Coronary artery (tissue), 2 donors: ENCODE results near the gene DPP10.

ENCODE experiments used
- DNase-seq: peaks from one replicate; pipeline ENCODE4 v3.0.0-alpha.2; 2017; ENCODE audit warnings: low spot score
- H3K27ac ChIP-seq, 2 donors: fragments of 200-600 bp; sonication (generic); one replicate each; pipeline ENCODE4 v1.5.1; 2016 to 2019
- H3K4me3 ChIP-seq: fragments of 200-600 bp; sonication (generic); 2 replicates; pipeline ENCODE4 v1.5.1; 2016; ENCODE audit warnings: mild to moderate bottlenecking, moderate library complexity
- TF ChIP-seq, protein P1 (sequence below): fragments of 200-600 bp; sonication (generic); IDR thresholded peaks from one replicate; pipeline ENCODE4 v1.5.1; 2019; ENCODE audit warnings: antibody characterized with exemption

DPP10 gene

DNA sequence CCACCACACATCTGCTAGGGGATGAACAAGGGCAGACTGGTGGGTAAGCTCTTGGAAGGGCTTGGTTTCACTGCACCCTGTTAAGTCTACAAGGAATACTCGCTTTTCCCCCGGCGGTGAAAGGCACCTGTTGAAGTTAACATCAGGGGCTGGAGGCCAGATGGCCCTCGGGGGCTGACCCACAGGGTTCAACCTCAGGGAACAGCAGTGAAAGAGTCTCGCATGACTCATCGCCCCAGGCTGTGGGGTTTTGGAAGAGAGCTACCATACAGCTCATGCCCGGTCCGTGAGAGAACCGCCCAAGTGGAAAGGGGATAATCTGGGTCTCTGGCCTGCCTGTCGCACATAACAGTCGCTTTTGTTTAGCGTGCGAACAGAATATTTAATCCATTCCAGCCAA lies 748.0 kb downstream of the DPP10 start:
- DNase-seq = no peak
- TF ChIP-seq, protein P1, sequence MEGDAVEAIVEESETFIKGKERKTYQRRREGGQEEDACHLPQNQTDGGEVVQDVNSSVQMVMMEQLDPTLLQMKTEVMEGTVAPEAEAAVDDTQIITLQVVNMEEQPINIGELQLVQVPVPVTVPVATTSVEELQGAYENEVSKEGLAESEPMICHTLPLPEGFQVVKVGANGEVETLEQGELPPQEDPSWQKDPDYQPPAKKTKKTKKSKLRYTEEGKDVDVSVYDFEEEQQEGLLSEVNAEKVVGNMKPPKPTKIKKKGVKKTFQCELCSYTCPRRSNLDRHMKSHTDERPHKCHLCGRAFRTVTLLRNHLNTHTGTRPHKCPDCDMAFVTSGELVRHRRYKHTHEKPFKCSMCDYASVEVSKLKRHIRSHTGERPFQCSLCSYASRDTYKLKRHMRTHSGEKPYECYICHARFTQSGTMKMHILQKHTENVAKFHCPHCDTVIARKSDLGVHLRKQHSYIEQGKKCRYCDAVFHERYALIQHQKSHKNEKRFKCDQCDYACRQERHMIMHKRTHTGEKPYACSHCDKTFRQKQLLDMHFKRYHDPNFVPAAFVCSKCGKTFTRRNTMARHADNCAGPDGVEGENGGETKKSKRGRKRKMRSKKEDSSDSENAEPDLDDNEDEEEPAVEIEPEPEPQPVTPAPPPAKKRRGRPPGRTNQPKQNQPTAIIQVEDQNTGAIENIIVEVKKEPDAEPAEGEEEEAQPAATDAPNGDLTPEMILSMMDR = no peak
- no peak overlapping the region for H3K4me3 ChIP-seq
- H3K27ac ChIP-seq = no peak overlapping the region

DNA sequence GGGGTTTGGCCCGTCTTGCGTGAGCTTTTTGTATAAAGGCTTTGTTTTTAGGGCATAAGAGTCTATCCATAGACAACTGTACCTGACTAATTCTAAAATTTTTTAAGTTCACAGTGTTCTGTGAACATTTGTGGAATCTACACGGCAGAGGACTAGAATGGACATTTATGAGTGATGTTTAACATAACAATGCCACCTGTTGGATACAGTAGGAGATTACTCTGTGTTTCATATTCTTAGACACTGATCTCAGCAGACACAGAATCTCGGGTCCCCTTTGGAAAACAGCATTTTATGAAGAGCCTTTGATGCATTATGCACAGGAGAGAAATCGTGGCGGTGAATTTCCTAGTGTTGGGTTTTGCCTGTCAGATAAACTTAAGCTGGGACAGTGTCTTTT lies 752.2 kb downstream of the DPP10 start:
- TF ChIP-seq, protein P1 = no peak
- H3K27ac ChIP-seq = no peak overlapping the region
- H3K4me3 ChIP-seq = no peak overlapping the region
- DNase-seq = no peak

DNA sequence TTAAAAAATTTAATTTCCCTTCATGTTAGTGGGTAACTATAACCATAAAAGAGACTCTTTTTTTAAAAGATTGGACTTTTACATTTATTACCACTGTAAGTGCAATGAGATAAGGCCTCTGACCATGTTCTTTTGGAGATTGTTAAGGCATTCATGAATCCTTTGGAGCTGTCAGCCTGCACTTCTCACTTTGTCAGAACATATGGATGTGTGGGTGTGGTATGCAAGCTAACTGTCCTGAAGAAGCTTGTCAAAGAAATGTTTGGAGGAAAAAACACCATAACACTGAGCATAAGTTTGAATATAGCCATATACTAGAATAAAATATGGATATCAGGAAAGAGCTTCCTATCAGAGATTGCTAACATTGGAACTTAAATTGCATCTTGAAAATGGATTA lies 754.1 kb downstream of the DPP10 start:
- H3K4me3 ChIP-seq = no peak overlapping the region
- no peak for DNase-seq
- no peak overlapping the region for H3K27ac ChIP-seq
- TF ChIP-seq, protein P1 = no peak

DNA sequence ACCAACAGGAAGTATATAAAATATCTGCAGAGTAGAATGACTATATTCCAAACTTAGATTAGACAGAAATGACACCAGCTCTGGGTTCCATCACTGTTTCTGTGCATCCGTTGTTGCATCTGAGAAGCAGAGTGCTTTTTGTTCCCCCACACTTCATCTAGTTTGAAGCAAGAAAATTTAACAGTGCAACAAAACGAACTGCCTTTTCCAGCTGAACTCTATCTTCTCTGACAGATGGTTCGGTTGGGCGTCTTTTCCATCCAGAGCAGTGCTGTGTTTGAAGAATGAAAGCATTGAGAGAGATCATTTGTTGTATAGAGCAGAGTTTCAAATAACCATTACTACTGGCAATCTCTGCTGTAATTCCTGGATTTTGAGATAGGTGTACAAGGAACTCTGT lies 757.5 kb downstream of the DPP10 start:
- TF ChIP-seq, protein P1 = no peak
- Histone ChIP-seq H3K27ac (no peak overlapping the region), H3K4me3 (no peak overlapping the region)
- DNase-seq = no peak

- Histone ChIP-seq H3K4me3 (no peak overlapping the region), H3K27ac (no peak overlapping the region)
- TF ChIP-seq, protein P1 = no peak
- DNase-seq = no peak
Observed at GRCh38 chr2:115201386-115201785, 758.9 kb downstream of the DPP10 start.

DNA sequence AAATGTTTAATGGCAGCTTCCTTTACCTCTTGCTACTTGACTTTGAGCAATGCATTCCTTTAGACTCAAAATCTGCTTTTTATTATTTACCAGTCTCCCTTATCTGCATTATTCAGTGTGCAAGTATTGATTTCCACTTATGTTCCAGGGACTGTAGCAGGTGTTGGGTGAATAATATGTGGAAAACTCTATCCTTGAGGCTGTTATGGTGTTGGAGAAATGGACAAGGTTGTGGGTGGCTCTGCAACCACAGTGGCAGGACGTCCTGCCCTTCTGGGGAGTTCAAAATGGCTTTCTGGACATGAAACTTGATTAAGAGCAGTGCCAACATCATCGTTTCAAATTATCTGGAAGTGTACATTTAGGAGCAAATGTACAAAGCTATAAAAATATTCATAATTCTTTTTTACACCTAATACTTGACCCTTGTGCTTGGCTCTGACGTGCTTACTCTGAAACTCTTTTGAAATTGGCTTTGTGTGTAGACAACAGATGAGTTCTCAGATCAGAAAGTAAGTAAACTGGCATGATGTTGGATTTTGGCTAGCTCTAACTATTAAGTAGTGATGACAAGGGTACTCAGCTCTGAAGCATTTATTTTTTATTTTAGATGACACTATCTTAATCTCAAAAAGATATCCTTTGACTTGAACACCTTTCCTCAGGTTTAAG lies 766.2 kb downstream of the DPP10 start:
- no peak overlapping the region for H3K27ac ChIP-seq
- DNase-seq = no peak
- TF ChIP-seq, protein P1 = no peak
- no peak overlapping the region for H3K4me3 ChIP-seq

- no peak for DNase-seq
Observed at GRCh38 chr2:115214050-115214449, 771.6 kb downstream of the DPP10 start.

More at GRCh38 chr2:115214050-115214449, 771.6 kb downstream of the DPP10 start:
- no peak overlapping the region for H3K4me3 ChIP-seq
- H3K27ac ChIP-seq = no peak overlapping the region
- TF ChIP-seq, protein P1 = no peak
